Neural cell (in vitro differentiated cells): Measurements from ENCODE around the gene EFCAB6. TPM values are rescaled to one million over a fixed set of nuclear protein-coding genes. Genes with fewer than 3 reads are reported as not detected.
A peak's percentile ranks its signal among the peaks of the same experiment; 100 is the strongest.

Source experiments
- H2AFZ ChIP-seq: fragments of 200-600, 300-800 bp; sonication (generic), shearing (Covaris generic); 2 replicates; pipeline ENCODE4 v1.6.0; 2014; ENCODE audit warnings: low read depth, mild to moderate bottlenecking, antibody characterized with exemption, low read length, moderate library complexity
- H3F3A ChIP-seq: fragments of 200-600 bp; shearing (Covaris generic); 2 replicates; pipeline ENCODE4 v1.6.1; 2016; ENCODE audit warnings: mild to moderate bottlenecking, moderate library complexity, mixed read lengths, antibody characterized with exemption, low read length; ENCODE audit not compliant: insufficient read depth, poor library complexity, severe bottlenecking
- H3K27ac ChIP-seq: fragments of 200-600, 300-800 bp; sonication (generic), shearing (Covaris generic); 2 replicates; pipeline ENCODE4 v1.5.1; 2014; ENCODE audit warnings: mild to moderate bottlenecking, low read length, moderate library complexity
- H3K27me3 ChIP-seq: fragments of 300-800, 200-600 bp; sonication (generic), shearing (Covaris generic); 2 replicates; pipeline ENCODE4 v1.6.0; 2014; ENCODE audit warnings: mild to moderate bottlenecking, low read depth, low read length, moderate library complexity; ENCODE audit not compliant: insufficient read depth
- H3K36me3 ChIP-seq: fragments of 300-800, 200-600 bp; sonication (generic), shearing (Covaris generic); 2 replicates; pipeline ENCODE4 v1.5.1; 2014; ENCODE audit warnings: mild to moderate bottlenecking, antibody characterized with exemption, low read length, moderate library complexity; ENCODE audit not compliant: insufficient read depth
- H3K4me2 ChIP-seq: fragments of 300-800, 200-600 bp; sonication (generic), shearing (Covaris generic); 2 replicates; pipeline ENCODE4 v1.6.0; 2014; ENCODE audit warnings: mild to moderate bottlenecking, low read length
- H3K4me3 ChIP-seq: fragments of 300-800, 200-600 bp; sonication (generic), shearing (Covaris generic); 2 replicates; pipeline ENCODE4 v1.5.1; 2014; ENCODE audit warnings: mild to moderate bottlenecking, low read length, moderate library complexity
- H3K79me2 ChIP-seq: fragments of 200-600 bp; shearing (Covaris generic); replicated peaks from 2 replicates; pipeline ENCODE4 v1.6.0; 2014; ENCODE audit warnings: mild to moderate bottlenecking, low read length, moderate library complexity; ENCODE audit not compliant: insufficient read depth
- H3K9ac ChIP-seq: fragments of 300-800, 200-600 bp; sonication (generic), shearing (Covaris generic); 2 replicates; pipeline ENCODE4 v1.6.1; 2016; ENCODE audit warnings: mild to moderate bottlenecking, low read length, mixed read lengths
- H3K9me2 ChIP-seq: fragments of 200-600 bp; shearing (Covaris generic); 2 replicates; pipeline ENCODE4 v1.6.1; 2016; ENCODE audit warnings: mild to moderate bottlenecking, low read length, mixed read lengths; ENCODE audit not compliant: insufficient read depth
- H3K9me3 ChIP-seq: fragments of 200-600, 300-800 bp; sonication (generic), shearing (Covaris generic); 2 replicates; pipeline ENCODE4 v1.6.1; 2016; ENCODE audit warnings: mild to moderate bottlenecking, mixed run types, low read length, moderate library complexity, mixed read lengths
- H4K20me1 ChIP-seq: fragments of 200-600 bp; shearing (Covaris generic); 2 replicates; pipeline ENCODE4 v1.6.1; 2016; ENCODE audit warnings: mild to moderate bottlenecking, mixed run types; ENCODE audit not compliant: insufficient read depth
- EP300 ChIP-seq: fragments of 450-650 bp; conservative IDR thresholded peaks from 2 replicates; pipeline ENCODE4 v1.6.1; 2014; ENCODE audit warnings: antibody characterized with exemption, mild to moderate bottlenecking, moderate library complexity; ENCODE audit not compliant: poor library complexity, severe bottlenecking
- EZH2 ChIP-seq: fragments of 200-600, 300-800 bp; shearing (Covaris generic), sonication (generic); IDR thresholded peaks from 2 replicates; pipeline ENCODE4 v1.6.1; 2014; ENCODE audit warnings: antibody characterized with exemption, low read length, borderline replicate concordance, mild to moderate bottlenecking; ENCODE audit not compliant: insufficient read depth, poor library complexity, severe bottlenecking
- MXI1 ChIP-seq: fragments of 450-650 bp; conservative IDR thresholded peaks from 2 replicates; pipeline ENCODE4 v1.6.1; 2014; ENCODE audit warnings: antibody characterized with exemption, mild to moderate bottlenecking; ENCODE audit not compliant: poor library complexity, severe bottlenecking
- POLR2AphosphoS5 ChIP-seq: IDR thresholded peaks from 2 replicates; pipeline ENCODE4 v1.6.1; 2012
- RAD21 ChIP-seq: fragments of 450-650 bp; conservative IDR thresholded peaks from 2 replicates; pipeline ENCODE4 v1.6.1; 2014; ENCODE audit warnings: antibody characterized with exemption, mild to moderate bottlenecking, moderate library complexity
- REST ChIP-seq: IDR thresholded peaks from 2 replicates; pipeline ENCODE4 v1.6.1; 2012; ENCODE audit warnings: borderline replicate concordance
- SMC3 ChIP-seq: fragments of 450-650 bp; conservative IDR thresholded peaks from 2 replicates; pipeline ENCODE4 v1.6.1; 2014; ENCODE audit warnings: antibody characterized with exemption, mild to moderate bottlenecking, moderate library complexity; ENCODE audit not compliant: poor library complexity
- TAF1 ChIP-seq: IDR thresholded peaks from 2 replicates; pipeline ENCODE4 v1.6.1; 2012; ENCODE audit warnings: low read depth
- polyA minus RNA-seq: library from RNA; depleted of rRNA, polyadenylated mRNA; stranded (reverse); fragments of >200 nt; gene quantifications from 2 replicates; pipeline ENCODE4 v1.2.3, GENCODE V29; 2014
- polyA plus RNA-seq: library from polyadenylated mRNA; depleted of rRNA; stranded (reverse); fragments of >200 nt; gene quantifications from 2 replicates; pipeline ENCODE4 v1.2.3, GENCODE V29; 2014
- TF ChIP-seq, protein P1 (sequence below): fragments of 450-650 bp; IDR thresholded peaks from 2 replicates; pipeline ENCODE4 v1.5.1; 2014; ENCODE audit warnings: antibody characterized with exemption, mild to moderate bottlenecking, moderate library complexity; ENCODE audit not compliant: poor library complexity, severe bottlenecking

Gene EFCAB6
- 1.3 and 1.4 TPM in 2 replicates for polyA plus RNA-seq
- polyA minus RNA-seq = 7.8 and 10.4 TPM in 2 replicates

- no peaks in the 10 kb centered on the region for H3K9me3 ChIP-seq
- no peaks in the 10 kb centered on the region for H3K79me2 ChIP-seq
- H3K4me3 ChIP-seq = peak within 1 kb of the TSS; percentile 80
- peaks cover 6% of the 10 kb centered on the region for H3K36me3 ChIP-seq
- peak; percentile 94 for TF ChIP-seq POLR2AphosphoS5
- no peak for TF ChIP-seq EZH2
- peak; percentile 68 for TF ChIP-seq TAF1
- TF ChIP-seq, protein P1, sequence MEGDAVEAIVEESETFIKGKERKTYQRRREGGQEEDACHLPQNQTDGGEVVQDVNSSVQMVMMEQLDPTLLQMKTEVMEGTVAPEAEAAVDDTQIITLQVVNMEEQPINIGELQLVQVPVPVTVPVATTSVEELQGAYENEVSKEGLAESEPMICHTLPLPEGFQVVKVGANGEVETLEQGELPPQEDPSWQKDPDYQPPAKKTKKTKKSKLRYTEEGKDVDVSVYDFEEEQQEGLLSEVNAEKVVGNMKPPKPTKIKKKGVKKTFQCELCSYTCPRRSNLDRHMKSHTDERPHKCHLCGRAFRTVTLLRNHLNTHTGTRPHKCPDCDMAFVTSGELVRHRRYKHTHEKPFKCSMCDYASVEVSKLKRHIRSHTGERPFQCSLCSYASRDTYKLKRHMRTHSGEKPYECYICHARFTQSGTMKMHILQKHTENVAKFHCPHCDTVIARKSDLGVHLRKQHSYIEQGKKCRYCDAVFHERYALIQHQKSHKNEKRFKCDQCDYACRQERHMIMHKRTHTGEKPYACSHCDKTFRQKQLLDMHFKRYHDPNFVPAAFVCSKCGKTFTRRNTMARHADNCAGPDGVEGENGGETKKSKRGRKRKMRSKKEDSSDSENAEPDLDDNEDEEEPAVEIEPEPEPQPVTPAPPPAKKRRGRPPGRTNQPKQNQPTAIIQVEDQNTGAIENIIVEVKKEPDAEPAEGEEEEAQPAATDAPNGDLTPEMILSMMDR = no peak
- peak; percentile 70 for TF ChIP-seq REST
- TF ChIP-seq MXI1 = peak; percentile 96
- TF ChIP-seq RAD21 = peak; percentile 45
- peak; percentile 55 for TF ChIP-seq EP300
- TF ChIP-seq SMC3 = peak; percentile 40
- no peaks in the 10 kb centered on the region for H3K27me3 ChIP-seq
- H3K9ac ChIP-seq = peak within 1 kb of the TSS; percentile 89
- H3K4me2 ChIP-seq = peak within 1 kb of the TSS; percentile 95
- no peaks in the 10 kb centered on the region for H3K9me2 ChIP-seq
- H4K20me1 ChIP-seq = no peaks in the 10 kb centered on the region
- no peaks in the 10 kb centered on the region for H3F3A ChIP-seq
- peak within 1 kb of the TSS; percentile 82 for H3K27ac ChIP-seq
- peak within 1 kb of the TSS; percentile 93 for H2AFZ ChIP-seq
These were observed at the start of gene EFCAB6 for GRCh38 chr22:43812149-43812842. Gene EFCAB6, minus strand, starts transcription at chr22:43812305. Its CDS starts 29,987 bp downstream, at chr22:43782318.

DNA sequence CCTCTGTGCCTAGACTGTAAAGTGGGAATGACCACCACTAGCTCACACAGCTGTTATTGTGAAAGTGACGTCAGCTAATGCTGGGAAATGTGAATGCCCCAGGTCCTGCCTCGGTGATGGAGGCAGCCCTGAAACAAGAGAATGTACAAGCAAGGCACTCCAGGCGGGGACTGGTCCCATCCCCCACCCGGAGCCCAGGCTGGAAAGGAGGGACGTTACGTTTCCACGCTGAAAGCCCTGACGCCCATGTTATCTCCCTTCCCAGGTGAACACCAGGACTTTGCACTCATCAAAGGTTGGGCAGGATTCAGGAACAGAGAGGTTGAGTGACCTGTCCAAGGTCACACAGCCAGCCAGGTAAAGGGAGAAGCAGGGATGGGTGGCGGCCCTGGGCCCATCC lies 49.4 kb upstream of the EFCAB6 start:
- Histone ChIP-seq H3K36me3 (no peaks in the 10 kb centered on the region), H3K27me3 (peaks cover 11% of the 10 kb centered on the region), H3K27ac (peak overlapping the region; percentile 24), H3K9me3 (no peaks in the 10 kb centered on the region), H2AFZ (no peak overlapping the region), H3K4me2 (peak overlapping the region; percentile 92), H3K4me3 (peak overlapping the region; percentile 81), H3K9ac (peak overlapping the region; percentile 72), H4K20me1 (no peaks in the 10 kb centered on the region), H3F3A (no peaks in the 10 kb centered on the region), H3K79me2 (peaks cover 13% of the 10 kb centered on the region), H3K9me2 (no peaks in the 10 kb centered on the region)
- TF ChIP-seq EZH2 = no peak
